ENCODE measurements around the gene MEIKIN.

MEIKIN gene

DNA sequence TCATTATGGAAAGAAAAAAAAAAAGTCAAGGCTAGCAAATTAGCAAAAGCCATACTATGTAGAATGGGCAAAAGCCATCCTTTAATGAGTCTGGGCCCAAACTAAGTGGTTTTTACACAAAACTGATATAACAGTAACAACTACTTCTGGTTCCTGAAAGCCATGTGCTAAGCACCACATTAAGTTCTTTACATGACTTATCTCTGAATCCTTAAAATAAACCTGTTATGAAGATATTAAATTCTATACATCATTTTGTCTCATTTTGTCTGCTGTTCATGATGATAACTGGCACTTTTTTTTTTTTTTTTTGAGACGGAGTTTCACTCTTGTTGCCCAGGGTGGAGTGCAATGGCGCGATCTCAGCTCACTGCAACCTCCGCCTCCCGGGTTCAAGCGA, 153.6 kb downstream of the MEIKIN start:
- H3K4me3 ChIP-seq (ENCODE audit: control insufficient read depth, low read depth, low read length) = no peak overlapping the region
- no peak for DNase-seq (ENCODE audit: low read depth)
- TF ChIP-seq, protein P1, sequence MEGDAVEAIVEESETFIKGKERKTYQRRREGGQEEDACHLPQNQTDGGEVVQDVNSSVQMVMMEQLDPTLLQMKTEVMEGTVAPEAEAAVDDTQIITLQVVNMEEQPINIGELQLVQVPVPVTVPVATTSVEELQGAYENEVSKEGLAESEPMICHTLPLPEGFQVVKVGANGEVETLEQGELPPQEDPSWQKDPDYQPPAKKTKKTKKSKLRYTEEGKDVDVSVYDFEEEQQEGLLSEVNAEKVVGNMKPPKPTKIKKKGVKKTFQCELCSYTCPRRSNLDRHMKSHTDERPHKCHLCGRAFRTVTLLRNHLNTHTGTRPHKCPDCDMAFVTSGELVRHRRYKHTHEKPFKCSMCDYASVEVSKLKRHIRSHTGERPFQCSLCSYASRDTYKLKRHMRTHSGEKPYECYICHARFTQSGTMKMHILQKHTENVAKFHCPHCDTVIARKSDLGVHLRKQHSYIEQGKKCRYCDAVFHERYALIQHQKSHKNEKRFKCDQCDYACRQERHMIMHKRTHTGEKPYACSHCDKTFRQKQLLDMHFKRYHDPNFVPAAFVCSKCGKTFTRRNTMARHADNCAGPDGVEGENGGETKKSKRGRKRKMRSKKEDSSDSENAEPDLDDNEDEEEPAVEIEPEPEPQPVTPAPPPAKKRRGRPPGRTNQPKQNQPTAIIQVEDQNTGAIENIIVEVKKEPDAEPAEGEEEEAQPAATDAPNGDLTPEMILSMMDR (IDR thresholded peaks at IDR 0.05; ENCODE audit: control insufficient read depth, insufficient read depth, low read depth, low read length, missing control alignments) = no peak

DNA sequence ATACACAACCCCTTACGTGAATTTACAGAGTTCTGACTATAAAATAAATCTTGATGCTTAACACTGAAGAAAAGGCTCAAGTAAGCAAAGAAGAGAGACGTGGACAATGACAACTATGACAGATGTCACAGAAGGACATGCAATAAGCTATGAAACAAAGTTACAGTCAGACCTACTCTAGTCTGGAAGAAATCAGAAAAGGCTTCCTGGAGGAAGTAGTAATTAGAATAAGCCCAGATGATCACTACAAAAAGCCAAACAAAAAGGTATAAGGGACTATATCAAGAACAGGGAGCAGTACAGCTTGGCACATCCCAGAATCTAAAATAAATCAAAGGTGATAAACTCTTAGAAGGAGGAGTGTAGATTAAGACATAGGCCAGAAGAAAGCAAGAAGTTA, 154.9 kb downstream of the MEIKIN start:
- TF ChIP-seq, protein P1 (IDR thresholded peaks at IDR 0.05; ENCODE audit: control insufficient read depth, insufficient read depth, low read depth, low read length, missing control alignments) = no peak
- H3K4me3 ChIP-seq (ENCODE audit: control insufficient read depth, low read depth, low read length) = no peak overlapping the region
- no peak for DNase-seq (ENCODE audit: low read depth)

DNA sequence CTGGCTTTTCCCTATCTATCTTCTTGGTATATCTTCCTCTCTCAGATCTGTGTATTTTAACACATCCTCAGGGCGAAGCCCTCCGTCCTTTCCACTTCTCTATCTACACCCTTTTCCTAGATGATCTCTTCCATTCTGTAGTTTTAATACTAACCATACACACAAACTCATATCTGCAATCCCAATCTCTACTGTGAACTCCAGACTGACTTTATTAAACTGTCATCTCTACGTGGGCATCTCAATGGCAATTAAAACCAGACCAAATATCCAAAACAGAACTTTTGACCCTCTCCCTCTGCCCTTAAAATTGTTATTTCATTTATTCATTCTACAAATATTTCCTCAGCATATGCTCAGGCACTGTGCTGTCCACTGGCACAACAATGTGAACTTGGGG, 155.7 kb downstream of the MEIKIN start:
- TF ChIP-seq, protein P1 (IDR thresholded peaks at IDR 0.05; ENCODE audit: control insufficient read depth, insufficient read depth, low read depth, low read length, missing control alignments) = no peak
- H3K4me3 ChIP-seq (ENCODE audit: control insufficient read depth, low read depth, low read length) = no peak overlapping the region
- DNase-seq (ENCODE audit: low read depth) = no peak

DNA sequence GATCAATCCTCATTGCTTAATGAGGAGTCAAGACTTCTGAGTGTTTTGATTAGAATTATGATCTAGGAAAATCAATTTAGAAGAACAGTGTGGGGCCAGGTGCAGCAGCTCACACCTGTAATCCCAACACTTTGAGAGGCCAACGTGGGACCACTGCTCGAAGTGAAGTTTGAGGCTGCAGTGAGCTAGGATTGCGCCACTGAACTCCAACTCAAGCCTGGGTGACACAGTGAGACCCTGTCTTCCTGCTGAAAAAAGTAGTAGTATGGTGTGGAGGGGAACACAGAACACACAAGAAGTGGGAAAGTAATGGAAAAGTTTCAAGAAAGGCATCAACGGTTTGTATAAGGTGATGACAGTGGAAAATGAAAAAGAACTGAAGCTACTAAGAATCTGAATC, 157.7 kb downstream of the MEIKIN start:
- no peak for DNase-seq (ENCODE audit: low read depth)
- TF ChIP-seq, protein P1 (IDR thresholded peaks at IDR 0.05; ENCODE audit: control insufficient read depth, insufficient read depth, low read depth, low read length, missing control alignments) = no peak
- no peak overlapping the region for H3K4me3 ChIP-seq (ENCODE audit: control insufficient read depth, low read depth, low read length)

DNA sequence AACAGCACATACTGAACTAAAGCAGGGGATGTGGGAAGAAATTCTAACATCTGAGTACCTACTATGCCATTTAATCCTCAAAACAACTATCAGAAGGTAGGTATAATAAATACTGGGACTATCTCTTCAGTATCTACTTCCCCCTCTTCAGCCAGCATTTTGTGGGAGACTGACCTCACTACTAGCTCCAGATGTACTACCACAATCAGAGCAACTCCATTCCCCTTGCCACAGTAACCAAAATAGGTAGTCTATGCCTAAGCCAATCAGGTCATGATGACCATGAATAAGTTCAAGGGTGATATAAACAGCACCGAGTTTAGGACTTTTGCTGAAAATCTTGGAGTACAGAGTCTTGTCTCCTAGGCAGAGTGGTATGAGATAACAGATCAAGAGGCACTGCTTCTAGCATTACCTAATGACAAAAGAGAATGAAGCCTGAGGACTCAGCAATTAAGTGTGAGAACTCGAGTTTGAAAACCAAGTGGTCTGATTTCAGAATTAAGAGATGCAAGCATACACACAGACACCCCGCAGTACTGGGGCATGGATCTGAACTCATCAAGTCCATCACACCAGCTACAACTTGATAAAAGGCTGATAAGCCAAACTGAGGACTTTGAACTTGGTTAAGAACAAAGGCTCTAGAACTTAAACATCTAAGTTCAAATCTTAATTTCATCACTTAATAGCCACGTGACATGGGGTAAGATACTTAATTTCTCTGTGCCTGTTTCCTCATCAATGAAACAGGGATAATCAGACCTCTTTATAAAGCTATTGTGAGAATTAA, 158.4 kb downstream of the MEIKIN start:
- no peak overlapping the region for H3K4me3 ChIP-seq (ENCODE audit: control insufficient read depth, low read depth, low read length)
- TF ChIP-seq, protein P1 (IDR thresholded peaks at IDR 0.05; ENCODE audit: control insufficient read depth, insufficient read depth, low read depth, low read length, missing control alignments) = no peak
- DNase-seq (ENCODE audit: low read depth) = no peak

DNA sequence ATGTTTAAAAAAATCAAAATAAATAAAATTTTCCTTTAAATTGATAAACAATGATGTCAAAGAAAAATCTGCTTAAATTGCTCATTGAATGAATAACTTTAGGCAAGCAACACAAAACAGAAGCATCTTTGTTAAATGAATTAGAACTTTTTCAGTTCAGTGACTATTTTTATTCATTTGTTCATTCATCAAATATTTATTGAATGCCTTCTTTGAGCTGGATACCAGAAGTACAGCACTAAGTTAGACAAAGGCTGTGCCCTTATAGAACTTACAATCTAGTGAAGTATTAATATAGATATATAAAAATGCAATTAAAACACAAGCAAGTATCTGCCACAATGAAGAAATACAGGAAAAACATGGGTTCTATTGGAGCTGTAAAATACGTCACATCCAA, 159.4 kb downstream of the MEIKIN start:
- TF ChIP-seq, protein P1 (IDR thresholded peaks at IDR 0.05; ENCODE audit: control insufficient read depth, insufficient read depth, low read depth, low read length, missing control alignments) = no peak
- H3K4me3 ChIP-seq (ENCODE audit: control insufficient read depth, low read depth, low read length) = no peak overlapping the region
- no peak for DNase-seq (ENCODE audit: low read depth)
